AG09319 (cell line): Measurements from ENCODE around the gene RTF2.

ENCODE experiments used
- DNase-seq: peaks from one replicate; pipeline ENCODE4 v3.0.0-alpha.2; 2010; ENCODE audit warnings: low read depth; ENCODE audit errors: extremely low read depth
- TF ChIP-seq, protein P1 (sequence below): IDR thresholded peaks from 2 replicates; pipeline ENCODE4 v1.5.1; 2011; ENCODE audit warnings: low read depth, mild to moderate bottlenecking, inconsistent platforms, low read length, moderate library complexity

The RTF2 gene

DNA sequence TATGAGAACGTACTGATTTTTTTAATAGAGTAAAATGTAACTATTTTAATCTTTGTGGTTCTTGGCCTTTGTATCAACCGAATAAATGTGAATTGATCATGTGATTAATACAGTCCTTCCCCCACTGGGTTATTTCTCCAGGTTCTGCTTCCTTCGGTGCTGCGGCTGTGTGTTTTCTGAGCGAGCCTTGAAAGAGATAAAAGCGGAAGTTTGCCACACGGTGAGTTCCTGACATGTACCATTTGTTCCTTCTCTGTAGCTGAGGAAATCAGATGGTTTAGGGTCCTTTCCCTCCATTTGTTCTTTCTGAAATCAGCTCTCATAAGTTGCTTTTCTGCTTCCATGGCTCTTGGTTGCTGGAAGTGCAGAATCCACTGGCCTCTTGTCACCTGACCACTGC is 15.5 kb downstream of the RTF2 start:
- TF ChIP-seq, protein P1, sequence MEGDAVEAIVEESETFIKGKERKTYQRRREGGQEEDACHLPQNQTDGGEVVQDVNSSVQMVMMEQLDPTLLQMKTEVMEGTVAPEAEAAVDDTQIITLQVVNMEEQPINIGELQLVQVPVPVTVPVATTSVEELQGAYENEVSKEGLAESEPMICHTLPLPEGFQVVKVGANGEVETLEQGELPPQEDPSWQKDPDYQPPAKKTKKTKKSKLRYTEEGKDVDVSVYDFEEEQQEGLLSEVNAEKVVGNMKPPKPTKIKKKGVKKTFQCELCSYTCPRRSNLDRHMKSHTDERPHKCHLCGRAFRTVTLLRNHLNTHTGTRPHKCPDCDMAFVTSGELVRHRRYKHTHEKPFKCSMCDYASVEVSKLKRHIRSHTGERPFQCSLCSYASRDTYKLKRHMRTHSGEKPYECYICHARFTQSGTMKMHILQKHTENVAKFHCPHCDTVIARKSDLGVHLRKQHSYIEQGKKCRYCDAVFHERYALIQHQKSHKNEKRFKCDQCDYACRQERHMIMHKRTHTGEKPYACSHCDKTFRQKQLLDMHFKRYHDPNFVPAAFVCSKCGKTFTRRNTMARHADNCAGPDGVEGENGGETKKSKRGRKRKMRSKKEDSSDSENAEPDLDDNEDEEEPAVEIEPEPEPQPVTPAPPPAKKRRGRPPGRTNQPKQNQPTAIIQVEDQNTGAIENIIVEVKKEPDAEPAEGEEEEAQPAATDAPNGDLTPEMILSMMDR = no peak
- DNase-seq = no peak

DNA sequence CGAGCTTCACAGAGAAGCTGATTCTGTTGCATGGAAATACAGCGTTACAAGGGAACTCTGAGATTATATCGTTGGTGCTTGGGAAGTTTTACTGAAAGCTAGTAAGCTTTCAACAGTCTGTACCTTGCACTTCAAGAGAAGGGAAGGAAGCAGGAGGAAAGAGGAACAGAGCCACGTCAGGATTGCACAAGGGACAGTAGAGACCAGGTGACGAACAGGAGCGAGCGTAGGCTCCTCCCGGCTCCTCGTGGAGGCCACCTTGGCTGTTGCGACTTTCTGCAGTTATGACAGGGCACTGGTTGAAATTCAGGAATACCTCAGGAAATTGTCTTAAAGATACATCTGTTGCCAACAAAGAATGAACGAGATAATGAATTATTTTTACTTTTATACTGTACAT is 18.8 kb downstream of the RTF2 start:
- DNase-seq = no peak
- TF ChIP-seq, protein P1 = no peak

DNA sequence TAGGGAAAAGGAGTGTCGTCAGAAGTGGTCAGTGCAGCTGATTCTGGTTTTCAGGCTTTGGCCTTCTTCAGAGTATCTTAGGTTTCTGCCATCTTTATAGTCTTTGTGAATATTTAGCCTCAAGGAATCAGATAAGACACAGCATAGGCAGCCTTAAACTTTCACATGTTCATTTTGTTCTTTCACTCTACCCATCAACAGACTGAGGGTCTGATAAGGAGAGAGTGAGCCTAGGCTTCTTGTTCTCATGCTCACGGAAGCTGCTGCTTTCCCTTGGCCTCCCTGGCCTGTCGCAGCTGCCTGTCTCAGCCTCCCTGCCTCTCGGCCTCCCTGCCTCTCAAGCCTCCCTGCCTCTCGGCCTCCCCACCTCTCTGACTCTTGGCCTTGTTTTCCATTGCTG is 20.1 kb downstream of the RTF2 start:
- no peak for DNase-seq

DNA sequence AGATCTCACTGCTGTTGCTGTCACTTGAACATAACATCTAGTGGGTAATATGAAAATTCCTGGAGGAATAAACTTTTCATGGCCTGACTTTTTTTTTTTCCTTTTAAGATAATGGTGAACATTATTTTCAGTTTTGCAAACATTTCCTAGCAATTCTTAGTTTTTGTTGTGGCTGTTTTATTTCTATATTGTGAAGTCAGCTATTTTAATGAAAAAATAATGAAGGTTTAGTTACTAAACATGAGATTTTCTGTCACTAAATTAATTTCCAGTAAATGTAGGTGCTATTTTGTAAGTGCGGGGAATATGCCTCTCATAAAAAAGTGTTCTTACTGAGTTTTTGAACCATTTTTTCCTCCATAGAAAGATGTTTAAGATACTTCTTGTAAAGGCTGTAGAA is 32.7 kb downstream of the RTF2 start:
- no peak for DNase-seq
- TF ChIP-seq, protein P1 = no peak

More for the DNA sequence above, 20.1 kb downstream of the RTF2 start:
- TF ChIP-seq, protein P1 = no peak

DNA sequence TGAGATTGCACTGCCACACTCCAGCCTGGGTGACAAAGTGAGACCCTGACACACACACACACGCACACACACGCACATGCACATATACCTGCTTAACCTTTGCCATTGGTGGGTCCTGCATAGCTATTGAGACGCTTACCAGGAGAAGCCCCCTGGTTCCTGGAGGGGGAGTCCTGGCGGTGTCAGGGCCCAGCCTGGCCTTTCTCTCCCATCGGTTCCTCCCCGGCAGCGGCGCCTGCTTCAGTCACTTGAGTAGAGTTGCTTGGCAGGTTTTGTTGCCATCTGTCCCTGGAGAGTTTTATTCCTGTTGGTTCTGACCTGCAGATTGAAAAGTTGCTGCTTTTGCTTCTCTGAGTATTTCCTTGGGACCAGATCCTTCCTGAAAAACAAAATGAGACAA is 35.5 kb downstream of the RTF2 start:
- TF ChIP-seq, protein P1 = no peak
- DNase-seq = no peak

DNA sequence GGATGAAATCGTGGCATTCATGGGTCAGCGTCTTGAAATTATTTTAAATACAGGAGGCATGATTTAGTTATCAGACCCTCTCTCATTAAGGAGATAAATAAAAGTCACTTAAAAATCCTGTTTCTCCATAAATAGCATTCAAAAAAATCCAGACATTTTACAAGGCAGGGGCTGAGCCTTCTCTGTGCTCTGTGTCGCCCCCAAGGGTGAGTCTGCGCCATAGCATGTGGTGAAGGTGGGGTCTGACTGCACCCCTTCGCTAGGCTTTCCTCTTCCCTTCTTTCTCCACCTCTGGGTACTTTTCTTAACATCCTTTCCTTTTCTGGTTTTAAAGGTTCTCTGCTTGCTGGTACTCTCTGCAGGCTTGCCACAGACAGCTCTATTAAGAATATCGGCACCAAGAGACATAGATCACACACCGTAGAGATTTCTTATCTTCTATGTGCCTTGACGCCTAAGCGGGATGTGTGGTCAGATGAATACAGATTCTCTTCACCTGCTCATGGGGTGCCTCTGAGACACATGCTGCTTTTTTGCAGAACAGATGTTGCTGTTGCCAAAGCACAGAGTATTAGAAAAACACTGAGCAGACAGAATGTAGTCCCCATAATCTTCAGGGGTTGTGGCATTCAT is 36.1 kb downstream of the RTF2 start:
- TF ChIP-seq, protein P1 = peak; percentile 37
- no peak for DNase-seq

DNA sequence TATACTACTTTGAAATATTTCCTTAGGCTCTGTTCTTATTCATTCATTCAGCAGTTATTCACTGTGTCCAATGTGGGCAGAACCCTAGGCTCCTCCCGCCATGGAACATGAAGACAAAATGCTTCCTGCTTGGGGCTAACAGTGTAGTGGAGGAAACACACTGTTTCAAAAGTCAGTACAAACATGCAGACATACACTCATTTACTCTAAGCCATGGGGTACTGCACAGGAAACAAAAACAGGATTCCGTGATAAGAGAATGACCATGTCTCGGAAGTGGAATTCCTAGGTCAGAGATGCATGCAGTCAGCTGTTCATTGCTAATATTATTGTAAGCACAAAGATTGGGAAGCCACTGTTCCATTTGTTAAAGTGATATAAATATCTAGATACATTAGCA is 37.7 kb downstream of the RTF2 start:
- no peak for DNase-seq
- TF ChIP-seq, protein P1 = no peak
